Right cardiac atrium (tissue), 5 donors: Measurements from ENCODE around the gene ATP5F1B. TPM values are rescaled to one million over a fixed set of nuclear protein-coding genes. Genes with fewer than 3 reads are reported as not detected.
A peak's percentile ranks its signal among the peaks of the same experiment; 100 is the strongest.

Experiments used
- ATAC-seq, 2 donors: fragments of 200-7000 bp; cut with Tn5 transposase; one replicate each; pipeline versions ENCODE4 v1.8.0 to v1.9.1; 2020; ENCODE audit warnings: moderate library complexity in 2 of 2, mild to moderate bottlenecking in 1 of 2
- DNase-seq, 3 donors: peaks; one replicate each; pipeline ENCODE4 v3.0.0-alpha.2; 2020
- H3K27ac ChIP-seq: one replicate; pipeline ENCODE4 v1.5.1; 2013; ENCODE audit warnings: mild to moderate bottlenecking, low read length, control low read depth, moderate library complexity
- H3K27me3 ChIP-seq: one replicate; pipeline ENCODE4 v1.6.1; 2013; ENCODE audit not compliant: control insufficient read depth, insufficient read depth
- H3K4me1 ChIP-seq: one replicate; pipeline ENCODE4 v1.6.1; 2013; ENCODE audit warnings: low read length; ENCODE audit not compliant: control insufficient read depth, insufficient read depth
- H3K4me3 ChIP-seq: one replicate; pipeline ENCODE4 v1.5.1; 2013; ENCODE audit warnings: low read length, control low read depth
- H3K9me3 ChIP-seq: one replicate; pipeline ENCODE4 v1.6.1; 2013; ENCODE audit warnings: low read length; ENCODE audit not compliant: control insufficient read depth
- WGBS: extraction: QIAGEN DNeasy Blood & Tissue Kit; methylation state at CpG from one replicate; pipeline ENCODE4 v1.1.7; 2013; 5-methylcytosine and 5-hydroxymethylcytosine counted together
- intact Hi-C, 4 donors: fragments of 100-400 bp; cut with DNase I; formaldehyde crosslinking; loops; one replicate each; pipeline versions ENCODE4 v1.11.0 to v1.14.0; 2022 to 2023
- polyA plus RNA-seq: library from polyadenylated mRNA; stranded (reverse); fragments of 200-250 nt; gene quantifications from one replicate; pipeline ENCODE4 v1.2.3, GENCODE V29; 2013
- total RNA-seq, 4 donors: library from RNA; stranded (reverse); fragmentation: NEBNext Ultra II Directional; extraction: Animal tissue kit (Norgen Biotek cat#: 25700); gene quantifications; one replicate each; pipeline ENCODE4 v1.2.1, GENCODE V29; 2021
- donor health status: healthy with polysubstance abuse.
- donor health status: DM: no; HTN: yes; CAD: no.
- donor health status: DM: no; HTN: no; CAD: no.
- donor health status: DM: no; HTN: yes; CAD: no; lungs with severe emphysema.
- donor health status: DM: yes; HTN: yes; CAD: no.

ATP5F1B gene
- total and polyA plus RNA-seq, 5 donors: 1,409 to 2,029 (median 1,698) TPM

- peak overlapping the region; percentile 30 for H3K4me3 ChIP-seq
- H3K27ac ChIP-seq: peak overlapping the region; percentile 25
- H3K9me3 ChIP-seq: no peaks in the 10 kb centered on the region
- H3K27me3 ChIP-seq: no peaks in the 10 kb centered on the region
- DNase-seq (no peak), ATAC-seq (no peak)
- intact Hi-C loops: no loop called here
- 31% methylated on average over 4 of the region's 4 CpGs for WGBS
- peaks cover 12% of the 10 kb centered on the region for H3K4me1 ChIP-seq
These were observed 12.9 kb downstream of the ATP5F1B start for GRCh38 chr12:56632701-56633467.

GRCh38 chr12:56631790-56632700, 13.7 kb downstream of the ATP5F1B start:
- Histone ChIP-seq H3K27ac (no peak overlapping the region), H3K4me1 (peaks cover 12% of the 10 kb centered on the region), H3K9me3 (no peaks in the 10 kb centered on the region), H3K4me3 (peak overlapping the region; percentile 30), H3K27me3 (no peaks in the 10 kb centered on the region)
- peak; percentile 31 to 36 for ATAC-seq
- 6% methylated on average over 13 of the region's 13 CpGs for WGBS
- peak; percentile 81 to 91 (median 90) for DNase-seq
- intact Hi-C loops: no loop called here

- peaks cover 12% of the 10 kb centered on the region for H3K4me1 ChIP-seq
- H3K27ac ChIP-seq: peak within 1 kb of the TSS; percentile 95
- no peaks in the 10 kb centered on the region for H3K27me3 ChIP-seq
- DNase-seq (peak; percentile 89 to 96 (median 95)), ATAC-seq (peak; percentile 89 to 91)
- peak within 1 kb of the TSS; percentile 89 for H3K4me3 ChIP-seq
- intact Hi-C loops: no loop called here
- no peaks in the 10 kb centered on the region for H3K9me3 ChIP-seq
- 1% methylated on average over 31 of the region's 31 CpGs for WGBS
These were observed 15.6 kb downstream of the ATP5F1B start, which contains the start of gene BAZ2A for GRCh38 chr12:56630180-56630632. Gene BAZ2A (minus strand): TSS chr12:56630326. CDS start chr12:56617530, 12,796 bp downstream.

- no peaks in the 10 kb centered on the region for H3K9me3 ChIP-seq
- intact Hi-C loops: no loop called here
- H3K27me3 ChIP-seq: no peaks in the 10 kb centered on the region
- H3K4me1 ChIP-seq: peaks cover 12% of the 10 kb centered on the region
- WGBS: under 1% methylated on average over 46 of the region's 46 CpGs
- ATAC-seq: peak; percentile 37 to 49
- peak; percentile 33 to 73 (median 64) for DNase-seq
- peak overlapping the region; percentile 89 for H3K4me3 ChIP-seq
- peak overlapping the region; percentile 95 for H3K27ac ChIP-seq
These were observed 16.2 kb downstream of the ATP5F1B start for GRCh38 chr12:56629459-56630179.

GRCh38 chr12:56628671-56629458, 16.9 kb downstream of the ATP5F1B start:
- under 1% methylated on average over 18 of the region's 18 CpGs for WGBS
- DNase-seq (peak; percentile 67 to 85 (median 84)), ATAC-seq (peak; percentile 8 to 18)

GRCh38 chr12:56626701-56627100, 19.1 kb downstream of the ATP5F1B start:
- H3K27me3 ChIP-seq: no peaks in the 10 kb centered on the region
- DNase-seq: no peak
- peaks cover 5% of the 10 kb centered on the region for H3K4me1 ChIP-seq
- no peak overlapping the region for H3K27ac ChIP-seq
- no peak overlapping the region for H3K4me3 ChIP-seq
- intact Hi-C loops: no loop called here
- ATAC-seq: no peak
- H3K9me3 ChIP-seq: no peaks in the 10 kb centered on the region

More at GRCh38 chr12:56628671-56629458, 16.9 kb downstream of the ATP5F1B start:
- no peaks in the 10 kb centered on the region for H3K27me3 ChIP-seq
- H3K27ac ChIP-seq: peak overlapping the region; percentile 95
- H3K9me3 ChIP-seq: no peaks in the 10 kb centered on the region
- H3K4me3 ChIP-seq: peak overlapping the region; percentile 89
- H3K4me1 ChIP-seq: peaks cover 12% of the 10 kb centered on the region
- intact Hi-C loops: no loop called here

GRCh38 chr12:56622535-56622934, 23.2 kb downstream of the ATP5F1B start:
- Histone ChIP-seq H3K4me1 (peaks cover 5% of the 10 kb centered on the region), H3K27ac (no peak overlapping the region), H3K4me3 (no peak overlapping the region), H3K9me3 (no peaks in the 10 kb centered on the region), H3K27me3 (no peaks in the 10 kb centered on the region)
- 80% methylated on average over 1 of the region's 1 CpG for WGBS
- intact Hi-C loops: no loop called here
- no peak for ATAC-seq
- no peak for DNase-seq

GRCh38 chr12:56616925-56617324, 28.9 kb downstream of the ATP5F1B start:
- ATAC-seq (peak in 1 of 2 donors; percentile 67), DNase-seq (no peak)
- H3K4me1 ChIP-seq: peaks cover 2% of the 10 kb centered on the region
- H3K27me3 ChIP-seq: no peaks in the 10 kb centered on the region
- intact Hi-C loops: no loop called here
- H3K4me3 ChIP-seq: no peak overlapping the region
- peak overlapping the region; percentile 57 for H3K27ac ChIP-seq
- no peaks in the 10 kb centered on the region for H3K9me3 ChIP-seq

- no peak for DNase-seq
- peak overlapping the region; percentile 57 for H3K27ac ChIP-seq
These were observed 29.5 kb downstream of the ATP5F1B start for GRCh38 chr12:56616244-56616643.

GRCh38 chr12:56614627-56615026, 31.2 kb downstream of the ATP5F1B start:
- DNase-seq (no peak), ATAC-seq (no peak)
- intact Hi-C loops: no loop called here
- Histone ChIP-seq H3K4me3 (no peak overlapping the region), H3K4me1 (peaks cover 2% of the 10 kb centered on the region), H3K9me3 (no peaks in the 10 kb centered on the region), H3K27me3 (no peaks in the 10 kb centered on the region), H3K27ac (no peak overlapping the region)
- 85% methylated on average over 8 of the region's 8 CpGs for WGBS

More at GRCh38 chr12:56616244-56616643, 29.5 kb downstream of the ATP5F1B start:
- Histone ChIP-seq H3K4me3 (no peak overlapping the region), H3K4me1 (peaks cover 2% of the 10 kb centered on the region), H3K27me3 (no peaks in the 10 kb centered on the region), H3K9me3 (no peaks in the 10 kb centered on the region)
- peak; percentile 62 to 79 for ATAC-seq
- 82% methylated on average over 3 of the region's 3 CpGs for WGBS
- intact Hi-C loops: no loop called here
